Stimulated activated CD8-positive, alpha-beta memory T cell treated with anti-CD3 and anti-CD28 coated beads, Interleukin-15, amount 100 ng/mL, for 24 hours (primary cell): Measurements from ENCODE around the gene PARD6G.
A peak's percentile ranks its signal among the peaks of the same experiment; 100 is the strongest.

Source experiments
- DNase-seq: peaks from one replicate; pipeline ENCODE4 v3.0.0-alpha.2; 2020; ENCODE audit warnings: low read depth

PARD6G gene

GRCh38 chr18:80189531-80189865, 57.8 kb downstream of the PARD6G start:
- DNase-seq, result no peak

- DNase-seq, result no peak
These were observed 58.4 kb downstream of the PARD6G start for GRCh38 chr18:80188643-80189530.

- no peak for DNase-seq
These were observed 59.2 kb downstream of the PARD6G start for GRCh38 chr18:80187956-80188642.

GRCh38 chr18:80185545-80185944, 61.8 kb downstream of the PARD6G start:
- DNase-seq, result no peak

GRCh38 chr18:80184243-80184772, 63.0 kb downstream of the PARD6G start:
- no peak for DNase-seq

GRCh38 chr18:80183273-80184050, 63.9 kb downstream of the PARD6G start:
- DNase-seq, result no peak

- no peak for DNase-seq
These were observed 64.5 kb downstream of the PARD6G start for GRCh38 chr18:80182855-80183254.

GRCh38 chr18:80181642-80182461, 65.5 kb downstream of the PARD6G start:
- no peak for DNase-seq

GRCh38 chr18:80180778-80181564, 66.3 kb downstream of the PARD6G start:
- DNase-seq, result no peak

GRCh38 chr18:80179857-80180558, 67.3 kb downstream of the PARD6G start:
- no peak for DNase-seq

- DNase-seq, result no peak
These were observed 68.1 kb downstream of the PARD6G start for GRCh38 chr18:80178935-80179818.

GRCh38 chr18:80177128-80177527, 70.2 kb downstream of the PARD6G start:
- no peak for DNase-seq

- no peak for DNase-seq
These were observed 70.8 kb downstream of the PARD6G start for GRCh38 chr18:80176334-80177073.

GRCh38 chr18:80175451-80176204, 71.7 kb downstream of the PARD6G start:
- no peak for DNase-seq

- no peak for DNase-seq
These were observed 74.3 kb downstream of the PARD6G start for GRCh38 chr18:80173060-80173459.

GRCh38 chr18:80172056-80172455, 75.3 kb downstream of the PARD6G start:
- DNase-seq, result no peak

- DNase-seq, result peak; percentile 59
These were observed 76.1 kb downstream of the PARD6G start for GRCh38 chr18:80171054-80171872.
